H9 (cell line): Measurements from ENCODE around the gene RAB22A. TPM values are rescaled to one million over a fixed set of nuclear protein-coding genes. Genes with fewer than 3 reads are reported as not detected.

Source experiments
- DNase-seq: peaks from one replicate; pipeline ENCODE4 v3.0.0-alpha.2; 2017
- H2AFZ ChIP-seq: one replicate; pipeline ENCODE4 v1.6.1; 2013; ENCODE audit warnings: mild to moderate bottlenecking, low read length, control low read depth, moderate library complexity
- H2AK5ac ChIP-seq: 2 replicates; pipeline ENCODE4 v1.6.1; 2013; ENCODE audit warnings: low read length, control low read depth, mixed read lengths; ENCODE audit not compliant: insufficient read length
- H2BK120ac ChIP-seq: one replicate; pipeline ENCODE4 v1.6.1; 2013; ENCODE audit warnings: low read depth, mild to moderate bottlenecking, low read length, control low read depth, inconsistent platforms; ENCODE audit not compliant: poor library complexity, severe bottlenecking
- H2BK12ac ChIP-seq: 2 replicates; pipeline ENCODE4 v1.6.1; 2013; ENCODE audit warnings: low read length, control low read depth, mixed read lengths, low read depth; ENCODE audit not compliant: insufficient read length
- H2BK15ac ChIP-seq: 2 replicates; pipeline ENCODE4 v1.6.1; 2013; ENCODE audit warnings: low read depth, low read length, control low read depth
- H2BK20ac ChIP-seq: one replicate; pipeline ENCODE4 v1.6.1; 2013; ENCODE audit warnings: low read depth, mild to moderate bottlenecking, low read length, control low read depth, inconsistent platforms; ENCODE audit not compliant: poor library complexity, severe bottlenecking
- H2BK5ac ChIP-seq: 2 replicates; pipeline ENCODE4 v1.6.1; 2013; ENCODE audit warnings: low read length, control low read depth, mixed read lengths; ENCODE audit not compliant: insufficient read length
- H3K14ac ChIP-seq: 2 replicates; pipeline ENCODE4 v1.6.1; 2013; ENCODE audit warnings: low read length, control low read depth; ENCODE audit not compliant: insufficient read depth
- H3K18ac ChIP-seq: 2 replicates; pipeline ENCODE4 v1.6.1; 2013; ENCODE audit warnings: low read depth, mild to moderate bottlenecking, mixed read lengths, low read length, control low read depth; ENCODE audit not compliant: insufficient read length
- H3K23ac ChIP-seq: 2 replicates; pipeline ENCODE4 v1.6.1; 2013; ENCODE audit warnings: low read length, control low read depth, mixed read lengths, low read depth; ENCODE audit not compliant: insufficient read length
- H3K23me2 ChIP-seq: 2 replicates; pipeline ENCODE4 v1.6.1; 2013; ENCODE audit warnings: low read depth, mild to moderate bottlenecking, mixed read lengths, low read length, control low read depth; ENCODE audit not compliant: insufficient read length, poor library complexity, severe bottlenecking
- H3K27ac ChIP-seq: 2 replicates; pipeline ENCODE4 v1.5.1; 2013; ENCODE audit warnings: low read length, control low read depth, mixed read lengths, low read depth; ENCODE audit not compliant: insufficient read length
- H3K27me3 ChIP-seq: 2 replicates; pipeline ENCODE4 v1.6.1; 2013; ENCODE audit warnings: low read length, control low read depth, inconsistent platforms; ENCODE audit not compliant: insufficient read depth
- H3K4ac ChIP-seq: 2 replicates; pipeline ENCODE4 v1.6.1; 2013; ENCODE audit warnings: low read depth, mild to moderate bottlenecking, control low read depth, inconsistent platforms, low read length, moderate library complexity
- H3K4me1 ChIP-seq: 2 replicates; pipeline ENCODE4 v1.6.1; 2013; ENCODE audit warnings: low read length, control low read depth, inconsistent platforms; ENCODE audit not compliant: insufficient read depth
- H3K4me2 ChIP-seq: 2 replicates; pipeline ENCODE4 v1.6.1; 2013; ENCODE audit warnings: low read length, control low read depth, mixed read lengths; ENCODE audit not compliant: insufficient read length, insufficient read depth
- H3K56ac ChIP-seq: 2 replicates; pipeline ENCODE4 v1.6.1; 2013; ENCODE audit warnings: low read depth, mild to moderate bottlenecking, mixed read lengths, low read length, control low read depth; ENCODE audit not compliant: insufficient read length
- H3K79me1 ChIP-seq: 2 replicates; pipeline ENCODE4 v1.6.1; 2013; ENCODE audit warnings: low read depth, mild to moderate bottlenecking, moderate library complexity, low read length, control low read depth, inconsistent platforms; ENCODE audit not compliant: insufficient read depth, poor library complexity, severe bottlenecking
- H3K79me2 ChIP-seq: 2 replicates; pipeline ENCODE4 v1.6.1; 2013; ENCODE audit warnings: low read length, control low read depth, inconsistent platforms; ENCODE audit not compliant: insufficient read depth
- H3K9ac ChIP-seq: 2 replicates; pipeline ENCODE4 v1.6.1; 2013; ENCODE audit warnings: low read length, control low read depth, mixed read lengths; ENCODE audit not compliant: insufficient read length; ENCODE audit errors: extremely low read depth
- H3K9me3 ChIP-seq: one replicate; pipeline ENCODE4 v1.6.1; 2013; ENCODE audit warnings: low read depth, low read length, inconsistent platforms; ENCODE audit not compliant: control insufficient read depth
- H3T11ph ChIP-seq: one replicate; pipeline ENCODE4 v1.6.1; 2013; ENCODE audit warnings: mild to moderate bottlenecking, low read length, control low read depth, inconsistent platforms
- H4K20me1 ChIP-seq: one replicate; pipeline ENCODE4 v1.6.1; 2013; ENCODE audit not compliant: control insufficient read depth, insufficient read length, insufficient read depth
- H4K5ac ChIP-seq: 2 replicates; pipeline ENCODE4 v1.6.1; 2013; ENCODE audit warnings: low read depth, mild to moderate bottlenecking, mixed read lengths, low read length, control low read depth; ENCODE audit not compliant: insufficient read length
- H4K8ac ChIP-seq: replicated peaks from 2 replicates; pipeline ENCODE4 v1.6.1; 2013; ENCODE audit warnings: low read length, control low read depth, mixed read lengths, low read depth; ENCODE audit not compliant: insufficient read length
- H4K91ac ChIP-seq: 2 replicates; pipeline ENCODE4 v1.6.1; 2013; ENCODE audit warnings: low read depth, mild to moderate bottlenecking, moderate library complexity, mixed read lengths, low read length, control low read depth; ENCODE audit not compliant: insufficient read length
- H3K27ac Mint-ChIP-seq, 3 experiments: 2 replicates in 2 of 3; 3 replicates in 1 of 3; pipeline ENCODE4 v1.8.0; 2020 to 2021; ENCODE audit warnings: mixed read lengths in 3 of 3, mild to moderate bottlenecking in 1 of 3, moderate library complexity in 1 of 3
- H3K27me3 Mint-ChIP-seq: 2 replicates; pipeline ENCODE4 v1.8.0; 2021; ENCODE audit warnings: low read depth, mild to moderate bottlenecking, moderate library complexity, mixed read lengths
- H3K36me3 Mint-ChIP-seq, 3 experiments: 2 replicates in 2 of 3; 3 replicates in 1 of 3; pipeline ENCODE4 v1.8.0; 2020 to 2021; ENCODE audit warnings: low read depth in 3 of 3, mixed read lengths in 3 of 3; ENCODE audit not compliant: insufficient read depth in 1 of 3
- H3K4me1 Mint-ChIP-seq, 2 experiments: 2 replicates each; pipeline ENCODE4 v1.8.0; 2020; ENCODE audit warnings: mixed read lengths in 2 of 2
- H3K4me3 Mint-ChIP-seq, 2 experiments: 2 replicates in 1 of 2; 3 replicates in 1 of 2; pipeline ENCODE4 v1.8.0; 2020 to 2021; ENCODE audit warnings: mild to moderate bottlenecking in 2 of 2, mixed read lengths in 2 of 2, moderate library complexity in 1 of 2
- H3K9me3 Mint-ChIP-seq, 2 experiments: 2 replicates in 1 of 2; 3 replicates in 1 of 2; pipeline ENCODE4 v1.8.0; 2020; ENCODE audit warnings: mild to moderate bottlenecking in 2 of 2, mixed read lengths in 2 of 2, moderate library complexity in 1 of 2
- CTCF ChIP-seq: fragments of 200-600 bp; sonication (generic); conservative IDR thresholded peaks from 3 replicates; pipeline ENCODE4 v1.8.0; 2021; ENCODE audit warnings: antibody characterized with exemption, mild to moderate bottlenecking
- WGBS: extraction: QIAGEN DNeasy Blood & Tissue Kit; methylation state at CpG from one replicate; pipeline ENCODE4 v1.1.7; 2013; ENCODE audit warnings: missing lambda C conversion rate, low lambda C conversion rate, mixed read lengths; ENCODE audit not compliant: insufficient read length; ENCODE audit errors: extremely low coverage; 5-methylcytosine and 5-hydroxymethylcytosine counted together
- total RNA-seq: library from RNA; stranded (reverse); gene quantifications from 2 replicates; pipeline ENCODE4 v1.2.1, GENCODE V29; 2021

The RAB22A gene
- total RNA-seq, 1 experiment from 2014 or later: 6.3 TPM

DNA sequence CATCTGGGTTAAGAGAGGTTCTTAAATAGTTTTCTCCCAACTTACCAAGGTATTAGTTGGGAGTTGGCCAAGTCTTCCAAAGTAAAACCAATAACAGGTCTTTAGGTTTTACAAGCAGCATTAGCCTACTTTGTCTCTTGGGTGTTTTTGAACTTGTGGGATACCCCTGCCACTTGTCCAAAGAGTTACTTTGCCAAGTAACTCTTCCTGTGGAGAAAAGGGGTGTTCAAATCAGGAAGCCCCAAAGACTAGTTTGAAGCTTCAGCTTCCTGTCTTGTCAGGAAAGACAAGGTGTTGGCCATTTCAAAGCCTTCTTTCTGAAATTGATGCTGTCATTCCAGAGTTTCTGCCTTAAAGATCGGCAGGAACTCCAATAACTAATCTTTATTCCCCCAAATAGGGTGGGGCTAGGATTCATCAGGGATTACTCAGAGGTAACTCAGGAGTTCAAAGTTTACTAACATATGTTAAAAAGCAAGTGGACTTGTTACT lies 822 bp downstream of the RAB22A start:
- H3K4me2 ChIP-seq: peak overlapping the region; percentile 47
- H3K23me2 ChIP-seq: peaks cover 13% of the 10 kb centered on the region
- no peaks in the 10 kb centered on the region for H3K79me2 ChIP-seq
- TF ChIP-seq CTCF: no peak
- Mint-ChIP-seq H3K4me1 (peaks cover 12 to 13% of the 10 kb centered on the region in 2 experiments), H3K9me3 (no peaks in the 10 kb centered on the region), H3K27me3 (no peaks in the 10 kb centered on the region), H3K36me3 (peaks cover 16 to 38% (median 32%) of the 10 kb centered on the region in 3 experiments), H3K27ac (peak overlapping the region in 2 of 3 experiments; percentile 88 to 89; a peak in 2 of 7 replicates), H3K4me3 (peak overlapping the region; percentile 84 to 93)
- H3K4ac ChIP-seq: no peak overlapping the region
- no peak overlapping the region for H3K27ac ChIP-seq
- no peaks in the 10 kb centered on the region for H4K20me1 ChIP-seq
- no peak for DNase-seq
- H2BK120ac ChIP-seq: no peak overlapping the region
- H3K4me1 ChIP-seq: no peaks in the 10 kb centered on the region; the same call in 1 of the 2 replicates
- peak overlapping the region; percentile 57 for H3K9ac ChIP-seq
- H2AFZ ChIP-seq: no peak overlapping the region
- H2BK20ac ChIP-seq: no peak overlapping the region
- H4K5ac ChIP-seq: no peak overlapping the region
- H3K79me1 ChIP-seq: peaks cover 2% of the 10 kb centered on the region
- H2BK15ac ChIP-seq: no peak overlapping the region
- no peak overlapping the region for H2BK5ac ChIP-seq
- H4K8ac ChIP-seq: no peak overlapping the region
- no peak overlapping the region for H2BK12ac ChIP-seq
- no peaks in the 10 kb centered on the region for H3K9me3 ChIP-seq
- no peak overlapping the region for H4K91ac ChIP-seq
- no peaks in the 10 kb centered on the region; the same call in 1 of the 2 replicates for H3K27me3 ChIP-seq
- no peak overlapping the region for H3K18ac ChIP-seq
- no CpG with 5 or more reads among the region's 1 CpG for WGBS
- no peak overlapping the region for H3K56ac ChIP-seq
- H2AK5ac ChIP-seq: no peak overlapping the region
- no peak overlapping the region for H3K23ac ChIP-seq
- H3T11ph ChIP-seq: no peak overlapping the region
- no peak overlapping the region for H3K14ac ChIP-seq
